HG03565 (cell line): ENCODE results near the gene MAN2B2.

Experiments used
- ATAC-seq: cut with Tn5 transposase; IDR thresholded peaks from one replicate; pipeline ENCODE4 v1.9.1; 2021; ENCODE audit warnings: mild to moderate bottlenecking, moderate library complexity; ENCODE audit not compliant: unreplicated experiment

Gene MAN2B2

GRCh38 chr4:6574747-6575502, at the start of gene MAN2B2:
TSS of gene MAN2B2 (plus strand) at chr4:6575189. CDS start at chr4:6575211, 22 bp downstream.
- peak; percentile 84 for ATAC-seq

GRCh38 chr4:6525474-6525873, 49.5 kb upstream of the MAN2B2 start:
- no peak for ATAC-seq

GRCh38 chr4:6526156-6526555, 48.8 kb upstream of the MAN2B2 start:
- no peak for ATAC-seq

- ATAC-seq: no peak
Observed at GRCh38 chr4:6526671-6527091, 48.3 kb upstream of the MAN2B2 start.

GRCh38 chr4:6527259-6527658, 47.7 kb upstream of the MAN2B2 start:
- ATAC-seq: no peak

- no peak for ATAC-seq
Observed at GRCh38 chr4:6527683-6528595, 47.0 kb upstream of the MAN2B2 start.

GRCh38 chr4:6529021-6529420, 46.0 kb upstream of the MAN2B2 start:
- ATAC-seq: no peak

GRCh38 chr4:6530301-6530700, 44.7 kb upstream of the MAN2B2 start:
- no peak for ATAC-seq

GRCh38 chr4:6530964-6531363, 44.0 kb upstream of the MAN2B2 start:
- ATAC-seq: no peak

- ATAC-seq: no peak
Observed at GRCh38 chr4:6532102-6532501, 42.9 kb upstream of the MAN2B2 start.

GRCh38 chr4:6532658-6533057, 42.3 kb upstream of the MAN2B2 start:
- ATAC-seq: no peak

- ATAC-seq: no peak
Observed at GRCh38 chr4:6534050-6534449, 40.9 kb upstream of the MAN2B2 start.

- ATAC-seq: no peak
Observed at GRCh38 chr4:6534618-6535328, 40.2 kb upstream of the MAN2B2 start.

- ATAC-seq: no peak
Observed at GRCh38 chr4:6535329-6535692, 39.7 kb upstream of the MAN2B2 start.

- no peak for ATAC-seq
Observed at GRCh38 chr4:6535706-6536105, 39.3 kb upstream of the MAN2B2 start.

GRCh38 chr4:6538111-6538510, 36.9 kb upstream of the MAN2B2 start:
- ATAC-seq: no peak

GRCh38 chr4:6538575-6538974, 36.4 kb upstream of the MAN2B2 start:
- ATAC-seq: no peak

GRCh38 chr4:6539009-6539764, 35.8 kb upstream of the MAN2B2 start:
- ATAC-seq: no peak

GRCh38 chr4:6540879-6541278, 34.1 kb upstream of the MAN2B2 start:
- no peak for ATAC-seq

GRCh38 chr4:6541789-6542188, 33.2 kb upstream of the MAN2B2 start:
- ATAC-seq: no peak

- ATAC-seq: no peak
Observed at GRCh38 chr4:6542951-6543350, 32.0 kb upstream of the MAN2B2 start.
